Limb (tissue), 2 donors: ENCODE data around the gene R3HCC1L.
"Not testable (repeated sequence)": the region's sequence is repeated elsewhere in the genome, so short reads cannot be mapped to it uniquely, and the experiment has no call there.

Experiments used
- DNase-seq, 2 donors: peaks; one replicate each; pipeline ENCODE4 v3.0.0-alpha.2; 2016; ENCODE audit errors: extremely low spot score in 2 of 2

The R3HCC1L gene

GRCh38 chr10:98228266-98228665 is 93.8 kb downstream of the R3HCC1L start:
- not testable (repeated sequence) for DNase-seq

- no peak for DNase-seq
These were observed 97.0 kb downstream of the R3HCC1L start for GRCh38 chr10:98231417-98231816.

- no peak for DNase-seq
These were observed 101.4 kb downstream of the R3HCC1L start for GRCh38 chr10:98235846-98236245.

GRCh38 chr10:98236862-98237261 is 102.4 kb downstream of the R3HCC1L start:
- DNase-seq, result no peak

- no peak for DNase-seq
These were observed 103.9 kb downstream of the R3HCC1L start for GRCh38 chr10:98238391-98238790.

GRCh38 chr10:98240524-98240923 is 106.1 kb downstream of the R3HCC1L start:
- DNase-seq, result no peak

- peak in 1 of 2 donors; percentile 44 for DNase-seq
These were observed 108.4 kb downstream of the R3HCC1L start for GRCh38 chr10:98242823-98243222.

GRCh38 chr10:98244141-98244540 is 109.7 kb downstream of the R3HCC1L start:
- no peak for DNase-seq

- DNase-seq, result no peak
These were observed 110.1 kb downstream of the R3HCC1L start for GRCh38 chr10:98244586-98244985.

GRCh38 chr10:98246911-98247805 is 112.7 kb downstream of the R3HCC1L start:
- peak; percentile 66 to 78 for DNase-seq

GRCh38 chr10:98248018-98248417 is 113.6 kb downstream of the R3HCC1L start:
- DNase-seq, result peak in 1 of 2 donors; percentile 21

GRCh38 chr10:98249134-98249533 is 114.7 kb downstream of the R3HCC1L start:
- DNase-seq, result no peak

GRCh38 chr10:98251399-98251798 is 116.9 kb downstream of the R3HCC1L start:
- peak in 1 of 2 donors; percentile 14 for DNase-seq

GRCh38 chr10:98252464-98252863 is 118.0 kb downstream of the R3HCC1L start:
- peak in 1 of 2 donors; percentile 9 for DNase-seq

- peak in 1 of 2 donors; percentile 30 for DNase-seq
These were observed 119.0 kb downstream of the R3HCC1L start for GRCh38 chr10:98253499-98253898.

- DNase-seq, result peak in 1 of 2 donors; percentile 23
These were observed 119.9 kb downstream of the R3HCC1L start for GRCh38 chr10:98254234-98254974.

GRCh38 chr10:98255146-98255877 is 120.9 kb downstream of the R3HCC1L start:
- peak in 1 of 2 donors; percentile 18 for DNase-seq

GRCh38 chr10:98256692-98257091 is 122.2 kb downstream of the R3HCC1L start:
- DNase-seq, result no peak

- peak in 1 of 2 donors; percentile 16 for DNase-seq
These were observed 122.7 kb downstream of the R3HCC1L start for GRCh38 chr10:98257198-98257597.

GRCh38 chr10:98257961-98258360 is 123.5 kb downstream of the R3HCC1L start:
- DNase-seq, result peak in 1 of 2 donors; percentile 24

GRCh38 chr10:98258683-98259454 is 124.4 kb downstream of the R3HCC1L start:
- peak in 1 of 2 donors; percentile 29 for DNase-seq
